ENCODE measurements around the gene PTH1R. TPM values are rescaled to one million over a fixed set of nuclear protein-coding genes. Genes with fewer than 3 reads are reported as not detected.

PTH1R gene
- total RNA-seq, 5 donors from 2014 or later (not counting 1 experiment from before 2014, with no cell fraction given) = 0.32 TPM; not detected in 4

GRCh38 chr3:46915297-46915822, 37.8 kb downstream of the PTH1R start:
- no peaks in the 10 kb centered on the region for H3K9me3 ChIP-seq
- H3K4me3 ChIP-seq (ENCODE audit: control insufficient read depth in 1 of 2, extremely low read depth in 1 of 2, low read length in 1 of 2) = no peak overlapping the region
- WGBS (ENCODE audit: insufficient coverage) = 74% methylated on average over 4 of the region's 8 CpGs
- H3K9me3 Mint-ChIP-seq = peaks cover 0 to 3% (median 2%) of the 10 kb centered on the region in 3 donors
- H3K4me1 ChIP-seq (ENCODE audit: control insufficient read depth in 1 of 2, extremely low read depth in 1 of 2, insufficient read depth in 2 of 2, low read length in 2 of 2) = peaks cover 0 to 12% of the 10 kb centered on the region in 2 experiments
- H3K27me3 Mint-ChIP-seq = no peaks in the 10 kb centered on the region
- H3K36me3 ChIP-seq (ENCODE audit: control insufficient read depth in 2 of 2, extremely low read depth in 1 of 2, insufficient read depth in 1 of 2, low read length in 1 of 2) = peaks cover 4 to 25% of the 10 kb centered on the region in 2 donors
- POLR2A ChIA-PET = no interaction called here
- no peak overlapping the region for H3K4me3 Mint-ChIP-seq
- CTCF ChIA-PET = interaction anchor here in 1 of 2 donors (0.6 kb wide), 1 partner anchor 1352 kb away, joined by 6 read pairs; no protein-coding TSS in a partner anchor
- H3K27ac ChIP-seq (ENCODE audit: low read length) = no peak overlapping the region
- peaks cover 38% of the 10 kb centered on the region for H3K36me3 Mint-ChIP-seq
- no peak overlapping the region for H3K27ac Mint-ChIP-seq
- H3K4me1 Mint-ChIP-seq = peaks cover 10 to 20% (median 14%) of the 10 kb centered on the region in 3 donors
- ATAC-seq (replicated peaks in 1 of 4) (no peak), DNase-seq (no peak)
- H3K27me3 ChIP-seq (replicated peaks in 1 of 2; ENCODE audit: control insufficient read depth in 2 of 2, extremely low read depth in 1 of 2, insufficient read depth in 2 of 2, low read length in 1 of 2) = no peaks in the 10 kb centered on the region

- Histone ChIP-seq H3K9me3 (no peaks in the 10 kb centered on the region), H3K4me3 (ENCODE audit: control insufficient read depth in 1 of 2, extremely low read depth in 1 of 2, low read length in 1 of 2) (no peak overlapping the region), H3K36me3 (ENCODE audit: control insufficient read depth in 2 of 2, extremely low read depth in 1 of 2, insufficient read depth in 1 of 2, low read length in 1 of 2) (peaks cover 12 to 34% of the 10 kb centered on the region in 2 donors), H3K27ac (ENCODE audit: low read length) (no peak overlapping the region), H3K27me3 (replicated peaks in 1 of 2; ENCODE audit: control insufficient read depth in 2 of 2, extremely low read depth in 1 of 2, insufficient read depth in 2 of 2, low read length in 1 of 2) (no peaks in the 10 kb centered on the region), H3K4me1 (ENCODE audit: control insufficient read depth in 1 of 2, extremely low read depth in 1 of 2, insufficient read depth in 2 of 2, low read length in 2 of 2) (peaks cover 0 to 12% of the 10 kb centered on the region in 2 experiments)
- Mint-ChIP-seq H3K4me1 (peaks cover 10 to 20% (median 14%) of the 10 kb centered on the region in 3 donors), H3K27me3 (no peaks in the 10 kb centered on the region), H3K36me3 (peaks cover 43% of the 10 kb centered on the region), H3K9me3 (peaks cover 0 to 3% (median 2%) of the 10 kb centered on the region in 3 donors), H3K27ac (peak overlapping the region in 1 of 2 donors; percentile 56), H3K4me3 (no peak overlapping the region)
- ChIA-PET CTCF (interaction anchor here in 1 of 2 donors (0.6 kb wide), 1 partner anchor 1353 kb away, joined by 6 read pairs; no protein-coding TSS in a partner anchor), POLR2A (no interaction called here)
- DNase-seq (no peak), ATAC-seq (replicated peaks in 1 of 4) (no peak)
- no CpG with 5 or more reads among the region's 1 CpG for WGBS (ENCODE audit: insufficient coverage)
Observed at GRCh38 chr3:46916278-46916677, 38.8 kb downstream of the PTH1R start.

GRCh38 chr3:46916799-46917198, 39.3 kb downstream of the PTH1R start:
- no peaks in the 10 kb centered on the region for H3K27me3 ChIP-seq (replicated peaks in 1 of 2; ENCODE audit: control insufficient read depth in 2 of 2, extremely low read depth in 1 of 2, insufficient read depth in 2 of 2, low read length in 1 of 2)
- Mint-ChIP-seq H3K4me1 (peaks cover 10 to 20% (median 14%) of the 10 kb centered on the region in 3 donors), H3K9me3 (peaks cover 0 to 3% (median 2%) of the 10 kb centered on the region in 3 donors), H3K27me3 (no peaks in the 10 kb centered on the region), H3K27ac (peak overlapping the region in 1 of 2 donors; percentile 60), H3K4me3 (no peak overlapping the region), H3K36me3 (peaks cover 48% of the 10 kb centered on the region)
- DNase-seq (no peak), ATAC-seq (replicated peaks in 1 of 4) (no peak)
- H3K27ac ChIP-seq (ENCODE audit: low read length) = no peak overlapping the region
- H3K4me3 ChIP-seq (ENCODE audit: control insufficient read depth in 1 of 2, extremely low read depth in 1 of 2, low read length in 1 of 2) = no peak overlapping the region
- ChIA-PET CTCF (no interaction called here), POLR2A (no interaction called here)
- peaks cover 15 to 39% of the 10 kb centered on the region in 2 donors for H3K36me3 ChIP-seq (ENCODE audit: control insufficient read depth in 2 of 2, extremely low read depth in 1 of 2, insufficient read depth in 1 of 2, low read length in 1 of 2)
- H3K9me3 ChIP-seq = no peaks in the 10 kb centered on the region
- WGBS (ENCODE audit: insufficient coverage) = 100% methylated on average over 2 of the region's 3 CpGs
- H3K4me1 ChIP-seq (ENCODE audit: control insufficient read depth in 1 of 2, extremely low read depth in 1 of 2, insufficient read depth in 2 of 2, low read length in 2 of 2) = peaks cover 0 to 12% of the 10 kb centered on the region in 2 experiments

- no peaks in the 10 kb centered on the region for H3K9me3 ChIP-seq
- POLR2A ChIA-PET = no interaction called here
- Mint-ChIP-seq H3K4me3 (no peak overlapping the region), H3K36me3 (peaks cover 49% of the 10 kb centered on the region), H3K27ac (no peak overlapping the region), H3K27me3 (no peaks in the 10 kb centered on the region), H3K9me3 (peaks cover 0 to 3% (median 2%) of the 10 kb centered on the region in 3 donors), H3K4me1 (peaks cover 10 to 20% (median 14%) of the 10 kb centered on the region in 3 donors)
- DNase-seq (no peak), ATAC-seq (replicated peaks in 1 of 4) (no peak)
- H3K4me1 ChIP-seq (ENCODE audit: control insufficient read depth in 1 of 2, extremely low read depth in 1 of 2, insufficient read depth in 2 of 2, low read length in 2 of 2) = peaks cover 0 to 12% of the 10 kb centered on the region in 2 experiments
- H3K27ac ChIP-seq (ENCODE audit: low read length) = no peak overlapping the region
- CTCF ChIA-PET = no interaction called here
- peaks cover 16 to 44% of the 10 kb centered on the region in 2 donors for H3K36me3 ChIP-seq (ENCODE audit: control insufficient read depth in 2 of 2, extremely low read depth in 1 of 2, insufficient read depth in 1 of 2, low read length in 1 of 2)
- no peak overlapping the region for H3K4me3 ChIP-seq (ENCODE audit: control insufficient read depth in 1 of 2, extremely low read depth in 1 of 2, low read length in 1 of 2)
- WGBS (ENCODE audit: insufficient coverage) = 100% methylated on average over 1 of the region's 3 CpGs
- no peaks in the 10 kb centered on the region for H3K27me3 ChIP-seq (replicated peaks in 1 of 2; ENCODE audit: control insufficient read depth in 2 of 2, extremely low read depth in 1 of 2, insufficient read depth in 2 of 2, low read length in 1 of 2)
Observed at GRCh38 chr3:46917257-46917656, 39.7 kb downstream of the PTH1R start.

GRCh38 chr3:46918202-46918601, 40.7 kb downstream of the PTH1R start:
- peaks cover 22 to 53% of the 10 kb centered on the region in 2 donors for H3K36me3 ChIP-seq (ENCODE audit: control insufficient read depth in 2 of 2, extremely low read depth in 1 of 2, insufficient read depth in 1 of 2, low read length in 1 of 2)
- Mint-ChIP-seq H3K36me3 (peaks cover 57% of the 10 kb centered on the region), H3K4me1 (peaks cover 10 to 20% (median 12%) of the 10 kb centered on the region in 3 donors), H3K27me3 (no peaks in the 10 kb centered on the region), H3K9me3 (peaks cover 0 to 3% (median 2%) of the 10 kb centered on the region in 3 donors), H3K27ac (no peak overlapping the region), H3K4me3 (no peak overlapping the region)
- H3K27me3 ChIP-seq (replicated peaks in 1 of 2; ENCODE audit: control insufficient read depth in 2 of 2, extremely low read depth in 1 of 2, insufficient read depth in 2 of 2, low read length in 1 of 2) = no peaks in the 10 kb centered on the region
- ChIA-PET POLR2A (no interaction called here), CTCF (no interaction called here)
- no peak for ATAC-seq (replicated peaks in 1 of 4)
- H3K4me3 ChIP-seq (ENCODE audit: control insufficient read depth in 1 of 2, extremely low read depth in 1 of 2, low read length in 1 of 2) = no peak overlapping the region
- H3K4me1 ChIP-seq (ENCODE audit: control insufficient read depth in 1 of 2, extremely low read depth in 1 of 2, insufficient read depth in 2 of 2, low read length in 2 of 2) = peaks cover 0 to 13% of the 10 kb centered on the region in 2 experiments
- no peak overlapping the region for H3K27ac ChIP-seq (ENCODE audit: low read length)
- no peak for DNase-seq
- no peaks in the 10 kb centered on the region for H3K9me3 ChIP-seq
- WGBS (ENCODE audit: insufficient coverage) = no CpG with 5 or more reads among the region's 1 CpG

GRCh38 chr3:46918634-46919033, 41.1 kb downstream of the PTH1R start:
- H3K27ac Mint-ChIP-seq = no peak overlapping the region

More at GRCh38 chr3:46918634-46919033, 41.1 kb downstream of the PTH1R start:
- 100% methylated on average over 3 of the region's 4 CpGs for WGBS (ENCODE audit: insufficient coverage)
- no peaks in the 10 kb centered on the region for H3K27me3 ChIP-seq (replicated peaks in 1 of 2; ENCODE audit: control insufficient read depth in 2 of 2, extremely low read depth in 1 of 2, insufficient read depth in 2 of 2, low read length in 1 of 2)
- no peak overlapping the region for H3K4me3 ChIP-seq (ENCODE audit: control insufficient read depth in 1 of 2, extremely low read depth in 1 of 2, low read length in 1 of 2)
- Mint-ChIP-seq H3K4me1 (peaks cover 7 to 20% (median 12%) of the 10 kb centered on the region in 3 donors), H3K27me3 (no peaks in the 10 kb centered on the region), H3K4me3 (no peak overlapping the region), H3K9me3 (peaks cover 0 to 3% (median 2%) of the 10 kb centered on the region in 3 donors), H3K36me3 (peaks cover 60% of the 10 kb centered on the region)
- H3K36me3 ChIP-seq (ENCODE audit: control insufficient read depth in 2 of 2, extremely low read depth in 1 of 2, insufficient read depth in 1 of 2, low read length in 1 of 2) = peaks cover 22 to 57% of the 10 kb centered on the region in 2 donors
- ATAC-seq (replicated peaks in 1 of 4) (no peak), DNase-seq (no peak)
- no peaks in the 10 kb centered on the region for H3K9me3 ChIP-seq
- ChIA-PET POLR2A (no interaction called here), CTCF (interaction anchor here (0.6 to 1.5 kb wide), 2 partner anchors 9 to 315 kb away, joined by 3 to 4 read pairs; no protein-coding TSS in a partner anchor)
- no peak overlapping the region for H3K27ac ChIP-seq (ENCODE audit: low read length)
- peaks cover 0 to 15% of the 10 kb centered on the region in 2 experiments for H3K4me1 ChIP-seq (ENCODE audit: control insufficient read depth in 1 of 2, extremely low read depth in 1 of 2, insufficient read depth in 2 of 2, low read length in 2 of 2)
